ELF-1 (cell line): Measurements from ENCODE around the gene RIMS1.

Source experiments
- DNase-seq: peaks from one replicate; pipeline ENCODE4 v3.0.0-alpha.2; 2016; ENCODE audit warnings: low read depth, low spot score

Gene RIMS1

GRCh38 chr6:72245565-72245964, 359.2 kb downstream of the RIMS1 start:
- peak; percentile 26 for DNase-seq

DNA sequence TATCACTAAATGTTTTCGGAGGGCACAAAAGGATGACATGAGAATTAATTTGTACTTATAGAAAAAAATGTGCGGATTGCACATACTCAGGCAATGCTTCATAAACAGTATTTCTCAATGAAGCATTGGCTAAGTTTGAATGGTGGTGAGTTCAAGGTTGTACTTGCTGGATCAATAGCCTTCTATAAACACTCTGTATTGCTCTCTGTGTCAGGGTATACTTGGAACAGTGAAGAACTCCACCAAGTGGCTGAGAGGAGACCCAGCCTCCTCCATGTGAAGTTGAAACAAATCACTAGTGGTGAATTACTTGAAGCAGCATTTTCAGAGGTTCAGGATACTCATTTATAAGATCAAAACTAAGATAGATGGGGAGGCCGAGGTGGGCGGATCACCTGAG, 360.6 kb downstream of the RIMS1 start:
- peak; percentile 13 for DNase-seq

- no peak for DNase-seq
Observed at GRCh38 chr6:72248621-72249020, 362.3 kb downstream of the RIMS1 start.

GRCh38 chr6:72250664-72251063, 364.3 kb downstream of the RIMS1 start:
- DNase-seq: no peak

GRCh38 chr6:72260489-72260888, 374.1 kb downstream of the RIMS1 start:
- DNase-seq: no peak

DNA sequence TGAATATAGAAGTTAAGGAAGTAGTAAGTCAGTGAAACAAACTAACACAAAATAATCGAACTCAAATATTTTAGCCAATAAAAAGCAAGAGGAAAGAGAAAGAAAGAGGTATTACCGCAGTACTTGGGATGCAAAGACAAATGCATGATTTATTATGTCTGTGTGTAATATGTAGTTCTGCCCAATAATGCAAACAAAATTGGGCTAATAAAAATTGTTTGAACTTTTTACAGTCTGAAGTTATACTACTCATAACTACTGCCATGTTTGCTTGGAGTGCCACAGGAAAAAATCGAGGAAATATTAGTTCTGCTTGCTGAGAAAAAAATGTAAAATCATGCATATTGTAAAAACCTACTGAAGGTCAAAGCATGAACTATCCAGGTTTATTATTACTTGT, 375.2 kb downstream of the RIMS1 start:
- no peak for DNase-seq

- no peak for DNase-seq
Observed at GRCh38 chr6:72262254-72262653, 375.9 kb downstream of the RIMS1 start.

DNA sequence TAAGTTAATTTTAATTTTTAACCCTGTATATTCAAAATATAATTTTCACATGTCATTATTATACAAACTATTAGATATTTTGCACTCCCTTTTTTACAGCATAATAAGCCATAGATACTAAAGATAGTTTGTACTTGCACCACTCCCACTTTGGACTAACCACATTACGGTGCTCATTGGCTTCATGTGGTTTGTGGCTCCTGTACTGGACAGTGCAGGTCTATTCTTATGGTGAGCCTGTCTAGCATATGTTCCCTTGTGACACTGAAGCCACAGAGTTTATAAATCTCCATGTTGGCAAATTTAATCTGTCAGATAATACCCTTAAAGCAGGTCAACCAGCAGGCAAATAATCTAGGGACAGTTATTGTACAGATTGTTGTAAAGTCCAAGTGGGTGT, 381.1 kb downstream of the RIMS1 start:
- DNase-seq: no peak

DNA sequence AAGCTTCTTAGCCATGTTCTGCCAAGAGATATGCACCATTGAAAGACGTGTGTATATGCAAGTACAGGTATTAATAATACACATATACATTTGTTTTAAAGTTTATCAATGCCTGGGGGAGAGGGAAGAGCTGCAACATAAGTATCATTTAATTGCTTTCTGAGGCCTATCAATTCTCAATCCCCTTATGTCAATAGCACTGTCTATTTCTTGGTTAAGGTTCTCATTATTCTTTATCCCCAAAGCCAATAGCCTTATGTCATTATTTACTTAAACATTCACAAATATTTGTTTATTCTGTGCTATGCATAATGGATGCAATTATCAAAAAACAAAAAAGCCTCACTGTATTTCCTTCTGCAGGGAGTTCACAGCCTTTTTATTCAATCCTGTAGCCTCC, 385.2 kb downstream of the RIMS1 start:
- DNase-seq: no peak

- DNase-seq: no peak
Observed at GRCh38 chr6:72272958-72273357, 386.6 kb downstream of the RIMS1 start.

DNA sequence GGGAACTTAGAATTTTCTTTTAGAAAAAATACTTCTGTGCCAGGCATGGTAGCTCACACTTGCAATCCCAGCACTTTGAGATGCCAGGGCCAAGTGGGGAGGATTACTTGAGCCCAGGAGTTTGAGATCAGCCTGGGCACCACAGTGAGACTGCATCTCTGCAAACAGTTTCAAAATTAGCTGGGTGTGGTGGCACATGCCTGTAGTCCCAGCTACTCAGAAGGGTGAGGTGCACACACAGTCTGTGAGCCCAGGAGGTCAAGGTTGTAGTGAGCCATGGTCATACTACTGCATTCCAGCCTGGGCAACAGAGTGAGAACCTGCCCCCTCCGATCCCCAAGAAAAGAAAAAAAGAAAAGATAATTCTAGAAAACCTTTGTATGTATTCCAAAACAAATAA, 389.5 kb downstream of the RIMS1 start:
- no peak for DNase-seq

DNA sequence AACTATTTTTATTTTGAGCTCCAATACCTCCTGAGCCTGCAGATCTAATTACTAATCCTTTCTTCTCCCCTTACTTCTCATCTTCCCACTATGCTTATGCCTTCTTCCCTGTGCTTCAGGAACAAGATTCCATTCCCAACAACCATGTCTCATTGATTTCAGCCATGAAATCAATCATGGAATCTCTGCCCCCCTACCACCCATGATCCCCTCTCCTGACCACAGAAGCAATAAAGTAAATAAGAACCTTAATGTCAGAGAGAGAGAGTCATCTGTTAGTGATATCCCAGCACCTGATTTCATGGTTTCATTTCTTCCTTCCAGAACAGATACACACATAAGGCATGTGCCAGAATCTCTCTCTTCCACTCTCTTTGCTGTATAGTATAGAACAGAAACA, 395.9 kb downstream of the RIMS1 start:
- DNase-seq: no peak

DNA sequence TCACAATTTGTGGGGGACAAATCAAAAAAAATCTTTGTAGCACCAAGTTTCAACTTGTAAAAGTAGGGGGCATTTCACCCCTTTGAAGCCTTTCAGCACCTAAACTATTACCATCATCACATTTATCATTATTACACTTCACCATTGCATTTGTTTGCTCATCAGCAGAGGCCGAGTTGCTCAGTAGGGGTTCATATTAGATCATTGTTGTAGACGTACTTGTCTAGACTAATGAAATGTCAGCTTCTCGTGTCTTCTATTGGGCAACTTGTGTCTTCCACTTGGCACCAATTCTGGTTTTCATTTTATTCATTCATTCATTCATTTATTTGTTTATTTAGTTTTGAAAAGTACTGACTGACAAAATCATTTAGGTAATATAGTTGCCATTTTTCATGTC, 397.2 kb downstream of the RIMS1 start:
- no peak for DNase-seq

DNA sequence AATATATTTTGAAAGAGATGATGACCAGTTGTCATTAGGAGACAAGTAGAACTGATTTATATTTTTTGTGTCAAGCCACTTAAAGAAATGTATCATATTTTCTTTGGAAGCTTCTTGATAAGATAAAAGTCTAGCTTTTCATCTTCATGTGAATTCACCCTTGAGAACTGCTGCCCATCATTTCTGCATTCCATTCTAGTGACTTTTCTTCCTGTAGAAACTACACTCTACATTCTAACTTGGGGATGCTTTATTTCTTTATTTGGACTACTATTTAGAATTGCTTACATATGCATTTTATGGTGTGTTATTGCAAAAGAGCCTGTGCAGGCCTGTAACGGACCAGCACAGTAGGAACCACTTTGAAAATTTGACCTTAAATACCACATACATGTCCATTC, 400.6 kb downstream of the RIMS1 start:
- DNase-seq: no peak

DNA sequence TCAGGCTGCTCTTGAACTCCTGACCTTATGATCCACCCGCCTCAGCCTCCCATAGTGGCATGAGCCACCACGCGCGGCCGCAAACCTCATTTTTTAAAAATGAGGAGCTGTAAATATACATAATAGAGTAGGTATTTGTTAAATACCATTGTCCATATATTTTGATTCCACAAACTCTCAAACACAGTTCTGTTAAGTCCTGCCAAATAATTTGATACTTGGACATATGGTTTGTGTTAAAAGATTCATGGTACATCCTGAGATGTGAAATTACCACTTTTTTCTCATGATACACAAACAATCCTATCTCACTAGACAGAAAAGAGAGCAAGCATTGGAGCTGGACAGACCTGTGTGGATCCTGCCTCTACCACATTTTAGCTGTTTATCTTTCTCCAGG, 401.5 kb downstream of the RIMS1 start:
- no peak for DNase-seq

DNA sequence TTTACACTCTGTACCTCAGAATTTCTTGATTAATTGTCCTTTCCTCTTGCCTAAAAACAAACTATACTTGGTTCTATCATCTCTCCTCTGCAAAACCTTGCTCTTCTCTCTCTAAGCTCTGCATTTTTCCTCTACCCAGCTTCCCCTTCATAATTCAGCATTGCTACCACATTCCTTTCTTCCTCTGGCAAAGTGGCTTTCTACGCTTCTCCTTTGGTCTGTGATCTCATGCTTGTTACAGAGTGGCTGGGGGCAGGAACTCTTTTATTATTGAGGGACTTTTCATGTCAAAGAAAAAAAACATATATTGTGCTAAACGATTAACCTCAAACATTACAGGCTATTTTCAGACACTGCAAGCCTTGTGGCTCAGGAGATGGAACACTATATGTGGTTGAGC, 402.2 kb downstream of the RIMS1 start:
- no peak for DNase-seq

DNA sequence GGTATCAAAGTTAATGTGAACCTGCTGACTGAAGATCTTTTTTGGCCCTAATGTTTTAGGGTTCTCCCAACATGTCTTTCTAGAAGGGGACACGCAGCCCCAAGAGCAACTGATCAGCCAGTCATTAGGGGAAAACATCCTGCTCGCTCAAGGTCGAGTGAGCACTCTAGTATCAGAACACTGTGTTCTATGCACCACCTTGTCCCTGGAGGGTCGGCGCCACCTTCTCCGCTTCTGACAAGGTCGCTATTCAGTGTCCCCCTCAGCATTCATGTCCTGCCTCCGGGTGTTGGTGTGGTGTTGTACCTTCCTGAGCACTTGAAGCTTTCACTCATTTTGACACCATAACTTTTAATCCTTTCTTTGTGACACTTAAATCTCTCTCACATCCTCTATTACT, 404.3 kb downstream of the RIMS1 start:
- DNase-seq: no peak

DNA sequence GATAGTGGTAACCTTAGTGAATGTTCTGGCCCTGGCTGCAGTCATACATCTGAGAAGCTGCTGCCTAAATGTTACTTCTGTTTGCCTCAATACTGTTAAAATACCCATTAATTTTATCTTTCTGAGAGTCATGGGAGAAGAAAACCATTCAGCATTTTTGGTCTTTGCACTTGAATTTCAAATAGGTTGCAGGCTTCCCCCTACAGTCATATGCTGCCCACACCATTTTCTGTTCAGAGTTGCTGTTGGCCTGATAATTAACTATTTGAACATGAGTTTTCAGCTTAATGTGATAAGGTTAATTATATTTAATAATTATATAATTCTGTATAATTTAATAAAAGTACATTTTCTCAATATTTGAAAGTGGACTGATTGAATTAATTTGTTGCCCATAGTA, 410.0 kb downstream of the RIMS1 start:
- no peak for DNase-seq

DNA sequence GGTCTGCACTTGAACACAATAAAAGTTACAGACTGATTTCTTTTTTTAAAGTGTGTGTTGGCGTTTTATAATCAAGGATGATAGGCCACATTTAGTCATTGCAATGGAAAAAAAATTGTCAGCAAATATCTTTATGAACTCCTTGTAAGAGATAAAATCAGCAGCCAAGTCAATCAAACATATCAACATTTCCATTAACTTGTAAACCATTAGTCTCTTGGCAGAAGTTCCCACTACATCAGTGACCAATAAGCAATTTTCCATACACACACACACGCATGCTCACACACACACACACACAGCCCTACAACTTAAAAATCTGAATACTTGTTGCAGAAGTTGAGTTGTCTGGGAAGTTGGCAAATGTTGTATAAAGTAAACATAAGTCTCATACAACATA, 419.6 kb downstream of the RIMS1 start:
- DNase-seq: no peak

DNA sequence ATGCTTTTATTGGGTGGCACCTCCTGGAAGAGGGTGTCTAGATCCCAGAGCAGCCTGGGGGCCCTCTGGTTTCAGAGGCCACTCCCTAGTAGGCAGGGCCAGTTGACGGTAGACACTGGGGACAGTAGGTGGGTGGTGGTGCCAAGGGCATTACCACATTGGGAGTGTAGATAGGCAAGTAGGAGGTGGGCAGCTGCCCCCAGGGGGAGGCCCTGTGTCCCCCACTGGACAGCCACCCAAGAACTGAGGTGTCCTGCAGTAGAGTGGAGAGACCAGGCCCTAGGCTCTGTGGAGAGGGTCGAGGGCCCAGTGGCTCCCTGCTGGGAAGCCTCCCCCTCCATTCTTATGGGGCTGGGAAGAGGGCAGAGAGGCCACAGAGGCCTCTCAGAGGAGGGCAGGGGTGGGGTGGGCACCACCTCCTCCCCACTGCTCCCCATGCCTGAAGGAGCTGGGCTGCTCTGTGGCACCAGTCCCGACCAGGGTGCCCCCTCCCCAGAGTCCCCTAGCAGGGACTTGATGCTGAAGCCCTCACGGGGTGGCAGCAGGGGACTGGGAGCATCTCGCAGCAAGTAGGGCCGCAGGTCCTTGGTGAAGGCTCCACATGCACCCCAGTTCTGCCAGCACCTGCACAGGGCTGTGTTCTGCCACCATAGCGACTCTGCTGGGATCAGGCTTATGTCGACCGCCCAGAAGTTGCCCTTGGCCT, 430.5 kb downstream of the RIMS1 start:
- no peak for DNase-seq

DNA sequence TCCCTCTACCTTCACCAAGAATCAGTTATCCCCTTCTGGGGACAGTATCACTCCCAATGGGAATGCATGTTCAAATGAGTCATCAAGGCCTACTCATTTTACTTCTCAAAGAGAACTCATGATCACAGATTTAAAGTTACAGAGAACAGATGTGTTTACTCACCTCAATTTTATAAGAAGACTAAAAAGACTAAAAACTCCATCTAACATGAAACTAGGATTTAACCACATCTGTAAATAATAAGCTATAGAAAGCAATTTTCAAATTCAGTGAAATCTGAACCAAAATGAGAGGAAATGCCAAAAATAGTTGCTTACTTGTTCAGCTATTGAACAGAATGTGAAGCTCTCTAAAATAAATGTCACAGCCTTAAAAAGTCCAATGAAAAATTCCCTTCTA, 435.4 kb downstream of the RIMS1 start:
- no peak for DNase-seq

- no peak for DNase-seq
Observed at GRCh38 chr6:72322771-72323170, 436.4 kb downstream of the RIMS1 start.

DNA sequence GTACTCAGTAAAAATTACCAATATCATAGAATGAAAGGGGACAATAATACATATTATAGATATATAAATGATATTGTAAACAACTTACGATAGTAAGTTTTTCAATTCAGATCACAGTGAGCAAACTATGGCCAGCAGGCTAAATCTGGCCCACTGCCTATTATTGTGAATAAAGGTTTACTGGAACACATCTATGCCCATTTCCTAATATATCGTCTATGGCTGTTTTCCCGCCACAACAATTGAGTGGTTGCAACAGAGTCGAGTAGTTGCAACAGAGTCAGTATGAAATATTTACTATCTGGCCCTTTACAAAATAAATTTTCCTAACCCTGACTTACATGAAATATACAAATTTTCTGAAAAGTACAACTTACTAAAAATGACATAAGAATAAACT, 438.2 kb downstream of the RIMS1 start:
- no peak for DNase-seq

DNA sequence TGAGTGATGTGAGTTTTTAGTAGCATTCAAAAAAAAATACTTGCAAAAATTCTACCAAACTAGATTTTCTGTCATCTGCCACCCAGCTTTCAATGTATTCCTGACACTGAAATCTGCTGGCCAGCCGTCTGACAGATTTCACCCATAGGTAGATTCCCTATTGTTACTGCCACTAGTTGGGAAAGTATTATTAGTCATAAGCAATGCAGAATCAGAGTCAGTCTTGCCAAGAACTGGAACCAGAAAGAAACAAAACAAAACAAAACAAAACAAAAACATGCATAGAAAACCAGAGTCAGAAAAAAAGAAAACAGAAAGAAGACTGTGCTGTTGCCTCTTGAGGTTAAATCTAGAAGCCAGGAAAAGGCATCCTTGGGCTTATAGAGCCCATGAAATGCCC, 442.4 kb downstream of the RIMS1 start:
- no peak for DNase-seq
